SK-N-SH (cell line): ENCODE data around the gene RAPGEF1. TPM values are rescaled to one million over a fixed set of nuclear protein-coding genes. Genes with fewer than 3 reads are reported as not detected.

Source experiments
- CTCF ChIA-PET: fragments of 300-600, 350-600 bp; formaldehyde crosslinking; extraction: SDS; loops from one replicate; lab custom pipeline; 2021; lab: Yijun Ruan, JAX
- POLR2A ChIA-PET: fragments of 350-600 bp; sonication (Branson Sonifier 250); formaldehyde crosslinking; extraction: SDS; loops from one replicate; lab custom pipeline; 2020; ENCODE audit warnings: antibody characterized with exemption, inconsistent platforms; lab: Yijun Ruan, JAX
- DNase-seq: peaks from one replicate; pipeline ENCODE4 v3.0.0; 2012
- H2AFZ ChIP-seq: fragments of 200-600 bp; sonication (generic); 2 replicates; pipeline ENCODE4 v1.8.1; 2016; ENCODE audit warnings: antibody characterized with exemption, mild to moderate bottlenecking, low read depth
- H3F3A ChIP-seq: fragments of 200-600 bp; sonication (generic); replicated peaks from 2 replicates; pipeline ENCODE3; 2016; ENCODE audit warnings: antibody characterized with exemption, mild to moderate bottlenecking; ENCODE audit not compliant: insufficient read depth
- H3K27ac ChIP-seq, 2 experiments: fragments of 200-500 bp in 1 of 2; fragments of 200-600 bp in 1 of 2; sonication (Bioruptor generic) in 1 of 2; sonication (generic), shearing (Covaris generic) in 1 of 2; 2 replicates each; pipeline versions ENCODE4 v1.5.1 to v1.6.1; 2014 to 2016; ENCODE audit warnings: low read depth in 2 of 2, inconsistent platforms in 1 of 2, low read length in 1 of 2, mild to moderate bottlenecking in 1 of 2, mixed read lengths in 1 of 2
- H3K27me3 ChIP-seq: fragments of 200-600 bp; sonication (generic), shearing (Covaris generic); 2 replicates; pipeline ENCODE4 v1.6.1; 2016; ENCODE audit warnings: mixed run types; ENCODE audit not compliant: insufficient read depth
- H3K36me3 ChIP-seq, 2 experiments: fragments of 200-500 bp in 1 of 2; fragments of 200-600 bp in 1 of 2; sonication (Bioruptor generic) in 1 of 2; sonication (generic) in 1 of 2; replicated peaks in 1 of 2; 2 replicates each; pipeline versions ENCODE3 to v1.5.1; 2014 to 2016; ENCODE audit warnings: low read length in 1 of 2, mild to moderate bottlenecking in 1 of 2; ENCODE audit not compliant: insufficient read depth in 2 of 2, control insufficient read depth in 1 of 2
- H3K4me1 ChIP-seq, 2 experiments: fragments of 200-500 bp in 1 of 2; fragments of 200-600 bp in 1 of 2; sonication (Bioruptor generic) in 1 of 2; sonication (generic), shearing (Covaris generic) in 1 of 2; 2 replicates each; pipeline versions ENCODE4 v1.5.1 to v1.6.1; 2014 to 2016; ENCODE audit warnings: low read depth in 1 of 2, low read length in 1 of 2, mixed run types in 1 of 2; ENCODE audit not compliant: insufficient read depth in 2 of 2, control insufficient read depth in 1 of 2
- H3K4me2 ChIP-seq: fragments of 200-600 bp; sonication (generic), shearing (Covaris generic); 2 replicates; pipeline ENCODE4 v1.6.1; 2017; ENCODE audit warnings: mixed run types
- H3K4me3 ChIP-seq, 2 experiments: fragments of 200-500 bp in 1 of 2; fragments of 200-600 bp in 1 of 2; sonication (Bioruptor generic) in 1 of 2; sonication (generic), shearing (Covaris generic) in 1 of 2; 2 replicates each; pipeline versions ENCODE4 v1.5.1 to v1.8.1; 2014 to 2016; ENCODE audit warnings: low read depth in 2 of 2, inconsistent platforms in 1 of 2, low read length in 1 of 2, mild to moderate bottlenecking in 1 of 2, mixed read lengths in 1 of 2, moderate library complexity in 1 of 2
- H3K79me2 ChIP-seq: fragments of 200-600 bp; sonication (generic); 2 replicates; pipeline ENCODE4 v1.8.1; 2017; ENCODE audit warnings: mild to moderate bottlenecking; ENCODE audit not compliant: insufficient read depth
- H3K9ac ChIP-seq: fragments of 200-600 bp; sonication (generic); 2 replicates; pipeline ENCODE4 v1.6.1; 2017; ENCODE audit warnings: mixed run types
- H3K9me2 ChIP-seq: fragments of 200-600 bp; sonication (generic); 2 replicates; pipeline ENCODE4 v1.6.1; 2017; ENCODE audit warnings: mixed run types
- H3K9me3 ChIP-seq: fragments of 200-600 bp; sonication (generic); 2 replicates; pipeline ENCODE4 v1.6.1; 2017; ENCODE audit warnings: mixed run types, mild to moderate bottlenecking, moderate library complexity
- H4K20me1 ChIP-seq: fragments of 200-600 bp; sonication (generic); 2 replicates; pipeline ENCODE4 v1.6.1; 2017; ENCODE audit warnings: mild to moderate bottlenecking, mixed run types; ENCODE audit not compliant: insufficient read depth
- CTCF ChIP-seq: fragments of 200-600 bp; sonication (generic); IDR thresholded peaks from 2 replicates; pipeline ENCODE4 v1.6.1; 2017; ENCODE audit warnings: antibody characterized with exemption, mild to moderate bottlenecking, moderate library complexity
- ELF1 ChIP-seq: IDR thresholded peaks from 2 replicates; pipeline ENCODE4 v1.4.0; 2012
- JUND ChIP-seq: IDR thresholded peaks from 2 replicates; pipeline ENCODE4 v1.4.0; 2012
- MEF2A ChIP-seq: IDR thresholded peaks from 2 replicates; pipeline ENCODE4 v1.4.0; 2012; ENCODE audit warnings: low read depth, borderline replicate concordance
- MXI1 ChIP-seq: IDR thresholded peaks from 2 replicates; pipeline ENCODE4 v1.6.1; 2012; ENCODE audit warnings: mild to moderate bottlenecking, low read depth, low read length, improper control_type of control experiment
- NFIC ChIP-seq: IDR thresholded peaks from 2 replicates; pipeline ENCODE4 v1.4.0; 2012; ENCODE audit warnings: borderline replicate concordance
- RXRA ChIP-seq: IDR thresholded peaks from 2 replicates; pipeline ENCODE4 v1.4.0; 2012; ENCODE audit warnings: low read depth, mild to moderate bottlenecking, borderline replicate concordance
- TCF12 ChIP-seq: IDR thresholded peaks from 2 replicates; pipeline ENCODE4 v1.4.0; 2012
- TEAD4 ChIP-seq: IDR thresholded peaks from 2 replicates; pipeline ENCODE4 v1.4.0; 2012; ENCODE audit warnings: mild to moderate bottlenecking, borderline replicate concordance; ENCODE audit not compliant: insufficient read depth
- YY1 ChIP-seq: IDR thresholded peaks from 2 replicates; pipeline ENCODE4 v1.4.0; 2012; ENCODE audit warnings: low read depth, mild to moderate bottlenecking
- WGBS: methylation state at CpG from one replicate; pipeline ENCODE4 v1.1.6; 2017; ENCODE audit warnings: low lambda C conversion rate; 5-methylcytosine and 5-hydroxymethylcytosine counted together
- polyA plus RNA-seq, 3 experiments: library from polyadenylated mRNA; depleted of rRNA; stranded (reverse); fragments of >200 nt; gene quantifications; 2 replicates each; pipeline ENCODE4 v1.2.3, GENCODE V29; 2012
- TF ChIP-seq, protein P1 (sequence below): IDR thresholded peaks from 2 replicates; pipeline ENCODE4 v1.6.1; 2012; ENCODE audit warnings: mild to moderate bottlenecking, low read depth, low read length, moderate library complexity
- TF ChIP-seq, protein P2 (sequence below): IDR thresholded peaks from 2 replicates; pipeline ENCODE4; 2012
- TF ChIP-seq, protein P3 (sequence below): fragments of 150-350 bp; IDR thresholded peaks from 2 replicates; pipeline ENCODE4 v1.6.1; 2017; ENCODE audit warnings: antibody characterized with exemption, low read length, low read depth, borderline replicate concordance

Gene RAPGEF1
- polyA plus RNA-seq, 1 of the 3 experiments (the other 2 are of a cell fraction), result 26.2 TPM

DNA sequence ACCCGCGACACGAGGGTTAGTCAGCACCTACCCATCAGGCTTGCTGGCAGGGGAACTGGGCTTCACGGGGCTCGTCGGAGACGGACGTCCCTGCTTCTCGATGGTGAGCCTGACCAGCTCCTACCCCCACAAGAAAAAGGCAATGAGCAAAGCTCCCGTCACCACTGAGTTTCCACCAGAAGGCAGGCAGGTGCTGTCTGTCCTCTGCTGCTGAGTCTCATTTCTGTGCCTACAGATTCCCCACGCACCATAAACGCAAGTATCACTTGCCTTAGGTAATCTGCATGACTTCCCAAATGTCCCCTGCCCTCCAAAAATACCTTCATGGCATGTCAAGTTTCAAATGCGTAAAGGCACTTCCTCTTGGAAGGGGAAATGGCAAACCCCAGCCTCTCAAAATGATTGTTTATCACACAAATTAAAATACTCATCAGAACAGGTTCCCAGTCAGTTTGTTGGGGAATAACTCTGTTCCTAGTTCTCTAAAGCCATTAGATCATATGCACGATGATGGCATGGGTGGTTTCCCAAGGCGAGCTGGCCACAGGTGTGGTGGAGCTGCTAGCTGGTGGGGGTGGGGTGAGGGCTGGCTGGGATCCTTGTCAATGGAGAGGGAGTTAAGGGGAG, 109.6 kb downstream of the RAPGEF1 start:
- no peak overlapping the region for H3K9ac ChIP-seq
- TF ChIP-seq MEF2A (no peak), NFIC (no peak), JUND (no peak), TCF12 (no peak), TEAD4 (no peak), CTCF (no peak), ELF1 (no peak), YY1 (no peak), MXI1 (no peak), RXRA (no peak)
- TF ChIP-seq, protein P1, sequence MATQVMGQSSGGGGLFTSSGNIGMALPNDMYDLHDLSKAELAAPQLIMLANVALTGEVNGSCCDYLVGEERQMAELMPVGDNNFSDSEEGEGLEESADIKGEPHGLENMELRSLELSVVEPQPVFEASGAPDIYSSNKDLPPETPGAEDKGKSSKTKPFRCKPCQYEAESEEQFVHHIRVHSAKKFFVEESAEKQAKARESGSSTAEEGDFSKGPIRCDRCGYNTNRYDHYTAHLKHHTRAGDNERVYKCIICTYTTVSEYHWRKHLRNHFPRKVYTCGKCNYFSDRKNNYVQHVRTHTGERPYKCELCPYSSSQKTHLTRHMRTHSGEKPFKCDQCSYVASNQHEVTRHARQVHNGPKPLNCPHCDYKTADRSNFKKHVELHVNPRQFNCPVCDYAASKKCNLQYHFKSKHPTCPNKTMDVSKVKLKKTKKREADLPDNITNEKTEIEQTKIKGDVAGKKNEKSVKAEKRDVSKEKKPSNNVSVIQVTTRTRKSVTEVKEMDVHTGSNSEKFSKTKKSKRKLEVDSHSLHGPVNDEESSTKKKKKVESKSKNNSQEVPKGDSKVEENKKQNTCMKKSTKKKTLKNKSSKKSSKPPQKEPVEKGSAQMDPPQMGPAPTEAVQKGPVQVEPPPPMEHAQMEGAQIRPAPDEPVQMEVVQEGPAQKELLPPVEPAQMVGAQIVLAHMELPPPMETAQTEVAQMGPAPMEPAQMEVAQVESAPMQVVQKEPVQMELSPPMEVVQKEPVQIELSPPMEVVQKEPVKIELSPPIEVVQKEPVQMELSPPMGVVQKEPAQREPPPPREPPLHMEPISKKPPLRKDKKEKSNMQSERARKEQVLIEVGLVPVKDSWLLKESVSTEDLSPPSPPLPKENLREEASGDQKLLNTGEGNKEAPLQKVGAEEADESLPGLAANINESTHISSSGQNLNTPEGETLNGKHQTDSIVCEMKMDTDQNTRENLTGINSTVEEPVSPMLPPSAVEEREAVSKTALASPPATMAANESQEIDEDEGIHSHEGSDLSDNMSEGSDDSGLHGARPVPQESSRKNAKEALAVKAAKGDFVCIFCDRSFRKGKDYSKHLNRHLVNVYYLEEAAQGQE, result no peak
- TF ChIP-seq, protein P2, sequence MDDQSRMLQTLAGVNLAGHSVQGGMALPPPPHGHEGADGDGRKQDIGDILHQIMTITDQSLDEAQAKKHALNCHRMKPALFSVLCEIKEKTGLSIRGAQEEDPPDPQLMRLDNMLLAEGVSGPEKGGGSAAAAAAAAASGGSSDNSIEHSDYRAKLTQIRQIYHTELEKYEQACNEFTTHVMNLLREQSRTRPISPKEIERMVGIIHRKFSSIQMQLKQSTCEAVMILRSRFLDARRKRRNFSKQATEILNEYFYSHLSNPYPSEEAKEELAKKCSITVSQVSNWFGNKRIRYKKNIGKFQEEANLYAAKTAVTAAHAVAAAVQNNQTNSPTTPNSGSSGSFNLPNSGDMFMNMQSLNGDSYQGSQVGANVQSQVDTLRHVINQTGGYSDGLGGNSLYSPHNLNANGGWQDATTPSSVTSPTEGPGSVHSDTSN, result no peak
- TF ChIP-seq, protein P3, sequence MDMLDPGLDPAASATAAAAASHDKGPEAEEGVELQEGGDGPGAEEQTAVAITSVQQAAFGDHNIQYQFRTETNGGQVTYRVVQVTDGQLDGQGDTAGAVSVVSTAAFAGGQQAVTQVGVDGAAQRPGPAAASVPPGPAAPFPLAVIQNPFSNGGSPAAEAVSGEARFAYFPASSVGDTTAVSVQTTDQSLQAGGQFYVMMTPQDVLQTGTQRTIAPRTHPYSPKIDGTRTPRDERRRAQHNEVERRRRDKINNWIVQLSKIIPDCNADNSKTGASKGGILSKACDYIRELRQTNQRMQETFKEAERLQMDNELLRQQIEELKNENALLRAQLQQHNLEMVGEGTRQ, result no peak
- no peaks in the 10 kb centered on the region for H3F3A ChIP-seq
- no peak overlapping the region for H3K4me2 ChIP-seq
- no peak overlapping the region for H2AFZ ChIP-seq
- no peak overlapping the region for H3K4me3 ChIP-seq
- no peaks in the 10 kb centered on the region for H3K27me3 ChIP-seq
- H3K27ac ChIP-seq, result no peak overlapping the region
- H4K20me1 ChIP-seq, result no peaks in the 10 kb centered on the region
- H3K36me3 ChIP-seq, result peaks cover 16 to 17% of the 10 kb centered on the region in 2 experiments
- no peaks in the 10 kb centered on the region for H3K79me2 ChIP-seq
- WGBS, result 92% methylated on average over 12 of the region's 15 CpGs
- no peaks in the 10 kb centered on the region for H3K9me2 ChIP-seq
- peaks cover 1 to 16% of the 10 kb centered on the region in 2 experiments; a peak in 2 of 4 replicates for H3K4me1 ChIP-seq
- CTCF ChIA-PET, result interaction anchor here (2.0 kb wide), 1 partner anchor 109 kb away, joined by 6 read pairs; the partner anchor contains the start of gene RAPGEF1
- no peaks in the 10 kb centered on the region for H3K9me3 ChIP-seq
- no peak for DNase-seq
- POLR2A ChIA-PET, result no interaction called here
